ENCODE results near the gene IL17C. TPM values are rescaled to one million over a fixed set of nuclear protein-coding genes. Genes with fewer than 3 reads are reported as not detected.

IL17C gene
- total RNA-seq, 4 donors from 2014 or later = 2.4 TPM; not detected in 3

DNA sequence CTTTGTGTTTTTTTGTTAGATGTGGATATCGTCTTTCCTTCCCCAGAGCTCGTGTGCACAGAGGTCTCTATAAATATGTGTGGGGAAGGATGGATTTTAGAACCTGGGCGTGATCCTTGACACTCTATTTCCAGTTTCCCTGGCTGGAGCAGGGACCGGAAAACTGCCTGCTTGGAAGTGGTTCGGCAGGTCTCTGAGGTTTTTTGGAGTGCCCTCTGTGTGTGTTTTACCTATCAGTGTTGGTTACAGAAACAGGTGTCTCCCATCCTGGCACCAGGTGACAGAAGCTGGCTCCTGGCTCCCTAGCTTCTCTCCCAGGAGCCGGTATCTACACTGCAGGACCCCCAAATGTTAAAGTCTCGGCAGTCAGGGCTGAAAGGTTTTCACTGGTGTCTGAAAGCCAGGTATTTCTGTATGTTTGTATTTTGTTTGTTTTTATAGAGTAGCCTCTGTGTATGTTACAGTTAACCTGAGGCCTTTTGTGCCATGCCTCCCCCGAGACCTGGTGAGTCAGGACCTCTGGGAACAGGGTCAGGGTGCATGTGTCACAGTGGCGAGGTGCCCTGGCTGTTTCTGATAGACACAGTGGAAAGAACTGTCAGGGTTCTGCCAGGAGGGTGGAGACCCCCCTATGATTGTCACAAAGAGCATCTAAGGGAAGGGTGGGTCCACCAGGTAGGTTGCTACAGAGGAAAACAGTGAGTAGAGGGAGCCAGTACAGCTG, 36.9 kb upstream of the IL17C start:
- no peak overlapping the region for H3K4me3 ChIP-seq
- H3K36me3 ChIP-seq = peaks cover 24 to 95% (median 24%) of the 10 kb centered on the region in 3 donors
- WGBS, 2 donors = 61 to 77% methylated on average over 6 to 9 of the region's 9 CpGs
- H3K27ac ChIP-seq = no peak overlapping the region
- no peaks in the 10 kb centered on the region for H3K27me3 ChIP-seq
- H3K9me3 ChIP-seq = no peaks in the 10 kb centered on the region
- TF ChIP-seq, protein P1, sequence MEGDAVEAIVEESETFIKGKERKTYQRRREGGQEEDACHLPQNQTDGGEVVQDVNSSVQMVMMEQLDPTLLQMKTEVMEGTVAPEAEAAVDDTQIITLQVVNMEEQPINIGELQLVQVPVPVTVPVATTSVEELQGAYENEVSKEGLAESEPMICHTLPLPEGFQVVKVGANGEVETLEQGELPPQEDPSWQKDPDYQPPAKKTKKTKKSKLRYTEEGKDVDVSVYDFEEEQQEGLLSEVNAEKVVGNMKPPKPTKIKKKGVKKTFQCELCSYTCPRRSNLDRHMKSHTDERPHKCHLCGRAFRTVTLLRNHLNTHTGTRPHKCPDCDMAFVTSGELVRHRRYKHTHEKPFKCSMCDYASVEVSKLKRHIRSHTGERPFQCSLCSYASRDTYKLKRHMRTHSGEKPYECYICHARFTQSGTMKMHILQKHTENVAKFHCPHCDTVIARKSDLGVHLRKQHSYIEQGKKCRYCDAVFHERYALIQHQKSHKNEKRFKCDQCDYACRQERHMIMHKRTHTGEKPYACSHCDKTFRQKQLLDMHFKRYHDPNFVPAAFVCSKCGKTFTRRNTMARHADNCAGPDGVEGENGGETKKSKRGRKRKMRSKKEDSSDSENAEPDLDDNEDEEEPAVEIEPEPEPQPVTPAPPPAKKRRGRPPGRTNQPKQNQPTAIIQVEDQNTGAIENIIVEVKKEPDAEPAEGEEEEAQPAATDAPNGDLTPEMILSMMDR (IDR thresholded peaks at IDR 0.05) = no peak
- no peak for TF ChIP-seq POLR2A (IDR thresholded peaks at IDR 0.05)
- intact Hi-C loops (cut with DNase I) = no loop called here
- DNase-seq = no peak
- peaks cover 4 to 41% (median 9%) of the 10 kb centered on the region in 3 donors for H3K4me1 ChIP-seq

- peaks cover 24 to 99% (median 30%) of the 10 kb centered on the region in 3 donors for H3K36me3 ChIP-seq
- 51 to 66% methylated on average over 3 to 4 of the region's 7 CpGs for WGBS, 2 donors
- H3K27me3 ChIP-seq = no peaks in the 10 kb centered on the region
- H3K9me3 ChIP-seq = no peaks in the 10 kb centered on the region
- H3K27ac ChIP-seq = no peak overlapping the region
- intact Hi-C loops (cut with DNase I) = no loop called here
- H3K4me1 ChIP-seq = peaks cover 4 to 41% (median 9%) of the 10 kb centered on the region in 3 donors
- DNase-seq = no peak
- no peak for TF ChIP-seq POLR2A (IDR thresholded peaks at IDR 0.05)
- TF ChIP-seq, protein P1 (IDR thresholded peaks at IDR 0.05) = no peak
- no peak overlapping the region for H3K4me3 ChIP-seq
These were observed 36.3 kb upstream of the IL17C start for GRCh38 chr16:88602091-88602490.

DNA sequence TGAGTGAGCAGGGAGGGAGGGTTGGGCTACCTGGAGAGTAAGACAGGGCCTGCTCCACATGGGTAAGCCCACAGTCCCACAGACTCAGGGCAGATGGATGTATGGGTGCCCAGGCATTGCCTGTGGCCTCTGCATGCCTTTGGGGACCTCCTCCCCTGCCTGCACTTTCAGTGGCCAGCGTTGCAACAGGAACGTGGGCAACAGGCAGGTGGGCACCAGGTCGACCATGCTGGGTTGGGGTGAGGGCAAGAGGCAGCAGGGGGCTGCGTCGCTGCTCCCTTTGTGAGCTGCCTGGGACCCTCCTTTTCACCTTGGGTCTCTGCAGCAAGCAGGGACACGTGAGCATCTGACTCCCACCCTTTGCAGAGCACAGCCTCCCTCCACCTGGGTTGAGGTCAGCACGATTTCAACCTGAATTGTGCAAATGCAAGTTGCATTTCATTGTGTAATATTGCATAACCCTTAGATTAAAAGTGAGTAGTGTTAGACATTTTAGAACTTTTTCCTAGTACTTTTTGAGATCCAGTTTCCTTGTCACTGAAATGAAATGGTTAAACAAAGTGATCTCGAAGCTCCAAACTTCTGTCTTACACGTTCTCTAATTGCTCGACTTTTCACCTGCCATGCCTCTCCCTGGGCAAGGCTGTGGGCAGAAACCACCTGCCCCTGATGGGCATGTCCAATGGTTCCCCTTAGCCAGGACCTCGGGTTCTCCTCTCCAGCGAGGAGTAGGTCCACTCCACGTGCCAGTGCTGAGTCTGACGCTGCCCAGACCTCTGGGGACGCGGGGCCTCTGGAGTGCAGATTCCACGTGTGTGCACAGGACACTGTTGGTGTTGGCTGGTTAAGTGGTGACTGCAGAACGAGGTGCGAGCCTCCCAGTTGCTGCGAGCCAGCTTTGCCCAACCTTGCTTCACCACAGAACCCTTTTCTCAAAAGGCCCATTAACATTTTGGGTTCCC, 32.9 kb upstream of the IL17C start:
- peaks cover 11 to 100% (median 29%) of the 10 kb centered on the region in 3 donors for H3K36me3 ChIP-seq
- intact Hi-C loops (cut with DNase I) = loop anchor here (2.0 kb wide), 1 partner anchor 29 kb away; no protein-coding TSS in a partner anchor
- H3K9me3 ChIP-seq = no peaks in the 10 kb centered on the region
- H3K4me3 ChIP-seq = no peak overlapping the region
- no peaks in the 10 kb centered on the region for H3K27me3 ChIP-seq
- WGBS, 2 donors = 82 to 84% methylated on average over 15 to 18 of the region's 20 CpGs
- DNase-seq = no peak
- H3K27ac ChIP-seq = no peak overlapping the region
- no peak for TF ChIP-seq POLR2A (IDR thresholded peaks at IDR 0.05)
- TF ChIP-seq, protein P1 (IDR thresholded peaks at IDR 0.05) = no peak
- peaks cover under 1 to 22% (median 4%) of the 10 kb centered on the region in 3 donors for H3K4me1 ChIP-seq

DNA sequence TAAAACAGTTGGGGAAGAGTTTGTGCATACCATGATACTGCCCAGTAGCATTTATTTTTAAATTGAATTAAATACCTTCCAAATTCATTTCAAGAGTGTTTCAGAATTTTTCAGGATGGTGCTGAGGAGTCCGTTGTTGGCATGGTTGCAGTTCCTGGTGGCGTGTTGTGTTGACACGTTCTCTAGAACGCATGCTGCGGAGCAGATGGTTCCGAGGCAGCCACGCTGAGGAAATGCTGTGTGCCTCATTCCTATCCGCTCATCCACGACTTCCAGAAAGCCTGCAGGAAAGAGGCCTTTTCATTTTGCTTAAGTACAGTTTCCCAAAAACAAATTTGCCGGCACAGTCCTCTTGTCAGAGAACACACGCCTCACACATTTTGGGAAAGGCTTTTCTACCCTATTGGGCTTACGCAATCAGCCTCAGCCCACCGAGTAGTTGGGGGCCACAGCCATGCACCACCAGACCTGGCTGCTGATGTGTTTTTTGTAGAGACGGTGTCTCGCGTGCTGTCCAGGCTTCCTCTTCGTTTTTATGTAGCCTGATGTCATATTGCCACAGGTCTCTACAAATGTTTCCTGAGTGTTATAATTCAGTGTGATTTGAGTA, 32.1 kb upstream of the IL17C start:
- no peak for TF ChIP-seq POLR2A (IDR thresholded peaks at IDR 0.05)
- TF ChIP-seq, protein P1 (IDR thresholded peaks at IDR 0.05) = no peak
- no peak for DNase-seq
- no peak overlapping the region for H3K27ac ChIP-seq
- H3K27me3 ChIP-seq = no peaks in the 10 kb centered on the region
- peaks cover 0 to 14% (median 4%) of the 10 kb centered on the region in 3 donors for H3K4me1 ChIP-seq
- no peaks in the 10 kb centered on the region for H3K9me3 ChIP-seq
- intact Hi-C loops (cut with DNase I) = no loop called here
- WGBS, 2 donors = 85 to 86% methylated on average over 16 to 17 of the region's 17 CpGs
- no peak overlapping the region for H3K4me3 ChIP-seq
- H3K36me3 ChIP-seq = peaks cover 11 to 100% (median 32%) of the 10 kb centered on the region in 3 donors
